HCT116 (cell line): ENCODE results near the gene KRTAP10-8.

Source experiments
- JUND ChIP-seq: IDR thresholded peaks from 2 replicates; pipeline ENCODE4 v1.6.1; 2012
- RAD21 ChIP-seq: IDR thresholded peaks from 2 replicates; pipeline ENCODE4 v1.6.1; 2012; ENCODE audit warnings: low read depth, mild to moderate bottlenecking
- TF ChIP-seq, protein P1 (sequence below): IDR thresholded peaks from 2 replicates; pipeline ENCODE4 v1.6.1; 2012
- TF ChIP-seq, protein P2 (sequence below), 3 experiments: fragments of 200-600 bp in 1 of 3; sonication (generic) in 1 of 3; IDR thresholded peaks in 2 of 3; conservative IDR thresholded peaks in 1 of 3; 2 replicates each; pipeline ENCODE4 v1.5.1; 2012 to 2017; ENCODE audit warnings: low read depth in 2 of 3, low read length in 2 of 3, antibody characterized with exemption in 1 of 3, borderline replicate concordance in 1 of 3, control low read depth in 1 of 3, mild to moderate bottlenecking in 1 of 3, mixed read lengths in 1 of 3, mixed run types in 1 of 3, moderate library complexity in 1 of 3; ENCODE audit not compliant: insufficient read depth in 1 of 3
- TF ChIP-seq, protein P3 (sequence below): IDR thresholded peaks from 2 replicates; pipeline ENCODE4 v1.6.1; 2012; ENCODE audit warnings: low read depth

DNA sequence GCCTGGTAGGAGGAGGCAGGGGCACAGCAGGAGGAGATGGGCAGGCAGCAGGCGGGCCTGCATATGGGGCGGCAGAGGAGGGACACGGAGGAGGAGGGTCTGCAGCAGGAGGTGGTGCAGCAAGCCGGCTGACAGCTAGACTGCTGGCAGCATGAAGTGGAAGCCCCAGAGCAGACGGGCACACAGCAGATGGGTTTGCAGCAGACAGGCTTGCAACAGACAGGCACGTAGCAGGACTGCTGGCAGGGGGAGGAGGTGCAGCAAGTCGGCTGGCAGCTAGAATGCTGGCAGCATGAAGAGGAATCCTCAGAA lies 32.1 kb upstream of the KRTAP10-8 start:
- TF ChIP-seq RAD21: no peak
- TF ChIP-seq JUND: no peak
- TF ChIP-seq, protein P1, sequence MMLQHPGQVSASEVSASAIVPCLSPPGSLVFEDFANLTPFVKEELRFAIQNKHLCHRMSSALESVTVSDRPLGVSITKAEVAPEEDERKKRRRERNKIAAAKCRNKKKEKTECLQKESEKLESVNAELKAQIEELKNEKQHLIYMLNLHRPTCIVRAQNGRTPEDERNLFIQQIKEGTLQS: no peak
- TF ChIP-seq, protein P2, sequence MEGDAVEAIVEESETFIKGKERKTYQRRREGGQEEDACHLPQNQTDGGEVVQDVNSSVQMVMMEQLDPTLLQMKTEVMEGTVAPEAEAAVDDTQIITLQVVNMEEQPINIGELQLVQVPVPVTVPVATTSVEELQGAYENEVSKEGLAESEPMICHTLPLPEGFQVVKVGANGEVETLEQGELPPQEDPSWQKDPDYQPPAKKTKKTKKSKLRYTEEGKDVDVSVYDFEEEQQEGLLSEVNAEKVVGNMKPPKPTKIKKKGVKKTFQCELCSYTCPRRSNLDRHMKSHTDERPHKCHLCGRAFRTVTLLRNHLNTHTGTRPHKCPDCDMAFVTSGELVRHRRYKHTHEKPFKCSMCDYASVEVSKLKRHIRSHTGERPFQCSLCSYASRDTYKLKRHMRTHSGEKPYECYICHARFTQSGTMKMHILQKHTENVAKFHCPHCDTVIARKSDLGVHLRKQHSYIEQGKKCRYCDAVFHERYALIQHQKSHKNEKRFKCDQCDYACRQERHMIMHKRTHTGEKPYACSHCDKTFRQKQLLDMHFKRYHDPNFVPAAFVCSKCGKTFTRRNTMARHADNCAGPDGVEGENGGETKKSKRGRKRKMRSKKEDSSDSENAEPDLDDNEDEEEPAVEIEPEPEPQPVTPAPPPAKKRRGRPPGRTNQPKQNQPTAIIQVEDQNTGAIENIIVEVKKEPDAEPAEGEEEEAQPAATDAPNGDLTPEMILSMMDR (IDR thresholded peaks at IDR 0.05 in 2 of 3, conservative IDR thresholded peaks at IDR 0.05 in 1 of 3; ENCODE audit: borderline replicate concordance in 1 of 3, insufficient read depth in 1 of 3, low read depth in 2 of 3, low read length in 2 of 3): no peak
- TF ChIP-seq, protein P3, sequence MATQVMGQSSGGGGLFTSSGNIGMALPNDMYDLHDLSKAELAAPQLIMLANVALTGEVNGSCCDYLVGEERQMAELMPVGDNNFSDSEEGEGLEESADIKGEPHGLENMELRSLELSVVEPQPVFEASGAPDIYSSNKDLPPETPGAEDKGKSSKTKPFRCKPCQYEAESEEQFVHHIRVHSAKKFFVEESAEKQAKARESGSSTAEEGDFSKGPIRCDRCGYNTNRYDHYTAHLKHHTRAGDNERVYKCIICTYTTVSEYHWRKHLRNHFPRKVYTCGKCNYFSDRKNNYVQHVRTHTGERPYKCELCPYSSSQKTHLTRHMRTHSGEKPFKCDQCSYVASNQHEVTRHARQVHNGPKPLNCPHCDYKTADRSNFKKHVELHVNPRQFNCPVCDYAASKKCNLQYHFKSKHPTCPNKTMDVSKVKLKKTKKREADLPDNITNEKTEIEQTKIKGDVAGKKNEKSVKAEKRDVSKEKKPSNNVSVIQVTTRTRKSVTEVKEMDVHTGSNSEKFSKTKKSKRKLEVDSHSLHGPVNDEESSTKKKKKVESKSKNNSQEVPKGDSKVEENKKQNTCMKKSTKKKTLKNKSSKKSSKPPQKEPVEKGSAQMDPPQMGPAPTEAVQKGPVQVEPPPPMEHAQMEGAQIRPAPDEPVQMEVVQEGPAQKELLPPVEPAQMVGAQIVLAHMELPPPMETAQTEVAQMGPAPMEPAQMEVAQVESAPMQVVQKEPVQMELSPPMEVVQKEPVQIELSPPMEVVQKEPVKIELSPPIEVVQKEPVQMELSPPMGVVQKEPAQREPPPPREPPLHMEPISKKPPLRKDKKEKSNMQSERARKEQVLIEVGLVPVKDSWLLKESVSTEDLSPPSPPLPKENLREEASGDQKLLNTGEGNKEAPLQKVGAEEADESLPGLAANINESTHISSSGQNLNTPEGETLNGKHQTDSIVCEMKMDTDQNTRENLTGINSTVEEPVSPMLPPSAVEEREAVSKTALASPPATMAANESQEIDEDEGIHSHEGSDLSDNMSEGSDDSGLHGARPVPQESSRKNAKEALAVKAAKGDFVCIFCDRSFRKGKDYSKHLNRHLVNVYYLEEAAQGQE: no peak
